ENCODE measurements around the gene CDCA5. TPM values are rescaled to one million over a fixed set of nuclear protein-coding genes. Genes with fewer than 3 reads are reported as not detected.

Gene CDCA5, protein sequence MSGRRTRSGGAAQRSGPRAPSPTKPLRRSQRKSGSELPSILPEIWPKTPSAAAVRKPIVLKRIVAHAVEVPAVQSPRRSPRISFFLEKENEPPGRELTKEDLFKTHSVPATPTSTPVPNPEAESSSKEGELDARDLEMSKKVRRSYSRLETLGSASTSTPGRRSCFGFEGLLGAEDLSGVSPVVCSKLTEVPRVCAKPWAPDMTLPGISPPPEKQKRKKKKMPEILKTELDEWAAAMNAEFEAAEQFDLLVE
- 91.8 and 92.5 TPM in 2 replicates for total RNA-seq

DNA sequence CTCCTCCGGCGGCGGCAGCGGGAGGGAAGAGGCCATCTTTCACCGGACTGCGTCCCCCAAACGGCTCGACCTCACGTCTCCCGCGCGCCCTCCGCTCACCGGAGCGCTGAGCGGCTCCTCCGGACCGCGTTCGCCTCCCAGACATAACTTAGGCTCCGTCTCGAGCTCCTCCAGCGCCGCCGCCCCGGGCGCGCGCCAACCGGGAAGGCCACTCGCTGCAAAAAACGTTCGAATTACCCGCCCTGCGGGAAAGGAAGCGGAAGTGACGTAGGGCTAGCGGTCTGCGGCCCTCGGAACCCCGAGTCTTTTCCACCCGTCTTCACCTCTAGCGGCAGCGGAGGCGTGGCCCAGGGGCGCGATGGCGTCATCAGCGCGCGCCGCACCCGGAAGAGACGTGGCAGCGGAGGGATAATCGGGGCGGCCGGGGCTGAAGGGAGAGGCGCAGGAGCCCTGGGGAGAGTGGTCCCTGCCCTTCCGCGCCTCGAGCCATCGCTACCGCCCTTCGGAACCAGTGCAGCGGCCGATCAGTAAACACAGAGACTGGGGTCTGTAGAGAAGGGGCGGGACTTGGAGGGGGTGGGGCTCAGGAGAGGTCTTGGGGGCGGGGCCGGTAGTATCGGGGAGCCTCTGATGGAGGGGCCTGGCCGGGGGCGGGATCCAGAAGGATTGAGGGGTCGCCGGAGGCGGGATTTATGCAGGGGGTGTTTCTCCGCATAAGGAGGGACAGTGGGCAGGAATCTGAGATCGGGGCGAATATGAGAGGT, at the start of gene CDCA5, which contains the start of gene ZFPL1:
Gene CDCA5 (minus strand): TSS at position 207 of the 764 bp plus-strand sequence. CDS start 62 bp downstream, at position 145.
Gene ZFPL1 (plus strand): TSS at position 389 of the 764 bp plus-strand sequence. CDS start 477 bp downstream, outside the sequence.
- Mint-ChIP-seq H3K4me1 (ENCODE audit: low read depth) (peaks cover 59% of the 10 kb centered on the region), H3K27ac (peak within 1 kb of the TSS; percentile 97), H3K4me3 (peak within 1 kb of the TSS; percentile 98), H3K36me3 (ENCODE audit: low read depth) (peaks cover 34% of the 10 kb centered on the region), H3K27me3 (ENCODE audit: insufficient read depth) (no peaks in the 10 kb centered on the region), H3K9me3 (no peaks in the 10 kb centered on the region)
- intact Hi-C loops (cut with micrococcal nuclease), result loop anchor here (1.0 kb wide), 12 partner anchors 12 to 274 kb away; partner anchors contain the start of genes ATG2A, EHD1, FAU and MEN1
- peak; percentile 96 for DNase-seq (ENCODE audit: low spot score)

DNA sequence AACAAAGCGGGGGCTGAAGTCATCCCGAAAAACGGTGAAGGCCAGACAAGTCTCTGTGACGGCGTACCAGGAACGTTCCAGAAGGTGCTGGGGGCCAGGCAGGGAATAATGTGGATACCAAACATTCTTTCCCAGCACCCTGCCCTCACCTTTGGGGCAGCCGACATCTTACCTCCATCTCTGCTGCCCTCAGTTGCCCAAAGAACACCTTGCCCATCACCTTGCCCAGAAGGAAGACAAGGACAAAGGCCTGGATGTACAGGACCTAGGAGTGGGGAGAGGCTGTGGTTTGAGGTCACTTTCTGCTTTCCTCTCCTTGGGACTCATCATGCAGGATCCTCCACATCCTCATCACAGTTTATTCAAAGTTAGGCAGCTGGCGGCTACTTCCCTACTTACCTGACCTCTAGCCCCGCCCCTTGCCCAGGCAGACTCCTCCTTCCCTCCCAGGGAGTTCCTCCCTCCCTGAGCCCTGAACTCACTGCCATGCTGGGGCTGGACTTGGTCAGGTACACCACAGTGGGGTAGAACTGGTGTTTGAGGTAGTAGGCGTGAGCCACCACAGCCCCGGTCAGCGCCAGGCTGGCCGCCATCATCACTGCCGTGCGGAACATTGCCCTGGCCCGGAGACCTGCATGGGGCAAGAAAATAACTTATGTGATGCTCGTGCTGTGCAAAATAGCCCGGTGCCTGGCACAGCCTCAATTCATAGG, 49.3 kb upstream of the CDCA5 start:
- no peaks in the 10 kb centered on the region for H3K9me3 Mint-ChIP-seq
- H3K36me3 Mint-ChIP-seq (ENCODE audit: low read depth), result peaks cover 16% of the 10 kb centered on the region
- peak overlapping the region; percentile 97 for H3K27ac Mint-ChIP-seq
- no peaks in the 10 kb centered on the region for H3K27me3 Mint-ChIP-seq (ENCODE audit: insufficient read depth)
- H3K4me3 Mint-ChIP-seq, result peak overlapping the region; percentile 97
- intact Hi-C loops (cut with micrococcal nuclease), result no loop called here
- DNase-seq (ENCODE audit: low spot score), result peak; percentile 49
- H3K4me1 Mint-ChIP-seq (ENCODE audit: low read depth), result peaks cover 32% of the 10 kb centered on the region

DNA sequence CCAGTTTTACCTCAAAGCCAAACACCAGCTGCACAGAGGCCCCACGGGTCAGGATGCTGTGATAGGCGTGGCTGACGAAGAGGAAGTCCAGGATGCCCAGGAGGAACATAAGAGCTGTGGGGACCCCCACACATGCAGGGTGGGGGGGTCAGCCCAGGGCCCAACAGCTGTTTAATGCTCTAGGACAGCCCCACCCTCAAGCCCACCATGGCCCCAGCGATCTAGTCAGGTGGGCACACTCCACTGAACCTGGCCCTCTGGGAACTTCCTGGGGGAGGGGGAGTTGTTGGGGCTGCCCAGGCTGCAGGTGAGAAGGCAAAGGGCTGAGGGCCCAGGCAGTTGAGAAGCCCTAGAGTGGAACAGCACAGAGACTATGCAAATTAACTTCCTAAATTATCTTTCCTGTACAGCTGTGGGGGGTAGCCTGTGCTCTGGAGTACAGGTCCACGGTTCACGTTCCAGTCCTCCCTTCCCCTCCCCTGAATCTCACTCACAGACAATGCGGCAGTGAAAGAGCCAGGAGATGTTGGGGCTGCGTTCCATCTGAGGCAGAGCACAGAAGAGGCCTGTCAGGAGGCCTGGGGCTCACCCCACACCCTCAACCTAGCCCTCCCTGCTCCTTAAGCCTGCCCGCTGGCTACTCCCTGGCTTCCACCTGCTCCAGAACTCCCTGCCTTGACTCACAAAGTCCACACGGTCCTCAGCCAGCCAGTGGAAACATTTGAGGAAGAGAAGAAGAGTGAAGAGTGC, 48.6 kb upstream of the CDCA5 start:
- H3K27me3 Mint-ChIP-seq (ENCODE audit: insufficient read depth), result no peaks in the 10 kb centered on the region
- H3K27ac Mint-ChIP-seq, result peak overlapping the region; percentile 97
- H3K9me3 Mint-ChIP-seq, result no peaks in the 10 kb centered on the region
- H3K4me1 Mint-ChIP-seq (ENCODE audit: low read depth), result peaks cover 32% of the 10 kb centered on the region
- intact Hi-C loops (cut with micrococcal nuclease), result no loop called here
- peaks cover 16% of the 10 kb centered on the region for H3K36me3 Mint-ChIP-seq (ENCODE audit: low read depth)
- DNase-seq (ENCODE audit: low spot score), result no peak
- H3K4me3 Mint-ChIP-seq, result peak overlapping the region; percentile 97

DNA sequence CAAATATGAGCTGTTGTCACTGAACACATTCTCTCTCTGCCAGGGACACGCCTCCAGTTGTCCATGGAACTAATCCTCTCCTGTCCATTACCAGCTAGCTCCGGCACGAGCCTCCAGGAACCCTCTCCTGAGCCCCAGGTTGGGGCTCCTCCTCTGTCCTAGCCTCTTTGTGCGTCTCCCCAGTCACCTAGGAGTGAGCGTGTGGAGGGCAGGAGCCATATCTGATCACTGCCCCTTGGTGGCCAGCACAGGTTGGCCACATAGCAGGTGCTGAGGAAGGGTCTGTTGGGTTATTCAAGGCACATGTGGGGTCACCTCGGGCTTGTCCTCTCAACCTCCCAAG, 48.0 kb upstream of the CDCA5 start:
- no peak overlapping the region for H3K4me3 Mint-ChIP-seq

DNA sequence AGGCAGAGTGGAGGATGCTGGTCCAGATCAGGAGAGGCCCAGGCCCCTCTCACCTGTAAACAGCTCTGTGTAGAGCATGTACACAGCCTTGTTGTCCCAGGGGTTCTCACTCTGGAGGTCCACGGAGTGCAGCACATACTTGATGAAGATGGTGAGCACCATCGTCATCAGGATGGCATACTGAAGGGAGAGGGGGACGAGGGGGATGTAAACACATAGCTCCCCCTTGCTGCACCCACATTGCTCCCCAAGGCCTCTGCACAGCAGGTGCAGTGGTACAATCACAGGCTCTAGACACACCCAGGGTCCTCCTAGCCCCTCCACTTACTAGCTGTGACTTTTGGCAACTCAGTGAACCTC, 47.6 kb upstream of the CDCA5 start:
- Mint-ChIP-seq H3K27me3 (ENCODE audit: insufficient read depth) (no peaks in the 10 kb centered on the region), H3K4me3 (no peak overlapping the region), H3K9me3 (no peaks in the 10 kb centered on the region), H3K36me3 (ENCODE audit: low read depth) (peaks cover 25% of the 10 kb centered on the region), H3K4me1 (ENCODE audit: low read depth) (peaks cover 29% of the 10 kb centered on the region), H3K27ac (no peak overlapping the region)
- no peak for DNase-seq (ENCODE audit: low spot score)
- intact Hi-C loops (cut with micrococcal nuclease), result no loop called here

More for the DNA sequence above, 48.0 kb upstream of the CDCA5 start:
- Mint-ChIP-seq H3K36me3 (ENCODE audit: low read depth) (peaks cover 22% of the 10 kb centered on the region), H3K27ac (no peak overlapping the region), H3K9me3 (no peaks in the 10 kb centered on the region), H3K27me3 (ENCODE audit: insufficient read depth) (no peaks in the 10 kb centered on the region), H3K4me1 (ENCODE audit: low read depth) (peaks cover 32% of the 10 kb centered on the region)
- intact Hi-C loops (cut with micrococcal nuclease), result no loop called here
- DNase-seq (ENCODE audit: low spot score), result no peak

DNA sequence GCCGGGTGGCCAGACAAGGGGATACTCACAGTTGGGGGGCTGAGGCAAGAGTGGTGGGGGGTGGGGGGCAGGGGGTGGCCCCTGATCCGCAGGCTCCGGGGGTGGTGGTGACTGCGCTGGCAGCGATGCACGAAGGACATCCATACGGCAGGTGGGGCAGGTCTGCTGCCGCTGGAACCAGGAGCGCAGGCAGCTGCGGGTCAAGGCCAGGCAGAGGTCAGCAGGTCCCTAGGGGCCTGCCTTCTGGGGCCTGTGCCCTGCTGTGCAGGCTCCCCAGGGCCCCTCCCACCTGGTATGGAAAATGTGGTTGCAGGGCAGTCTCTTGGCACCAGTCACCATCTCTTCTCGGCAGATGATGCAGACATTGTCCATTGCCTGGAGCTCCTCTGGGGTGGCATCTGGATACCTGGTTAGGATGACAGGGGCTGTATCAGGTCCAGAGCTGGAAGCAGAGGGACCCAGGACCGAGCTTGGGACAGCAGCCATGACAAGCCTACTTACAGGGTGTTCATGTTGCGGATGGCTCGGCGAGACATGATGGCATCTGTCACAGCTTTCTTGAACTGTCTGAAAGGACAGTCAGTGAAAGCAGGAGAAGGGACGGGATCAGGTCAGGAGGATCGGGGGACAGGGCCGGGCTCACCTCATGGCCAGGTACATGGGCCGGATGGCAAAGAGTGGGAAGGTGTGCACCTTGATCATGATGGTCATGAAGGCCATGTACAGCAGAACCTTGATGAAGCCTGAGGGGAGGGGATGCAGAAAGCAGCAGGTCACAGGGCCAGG, 47.0 kb upstream of the CDCA5 start:
- H3K36me3 Mint-ChIP-seq (ENCODE audit: low read depth), result peaks cover 29% of the 10 kb centered on the region
- H3K27me3 Mint-ChIP-seq (ENCODE audit: insufficient read depth), result no peaks in the 10 kb centered on the region
- no peaks in the 10 kb centered on the region for H3K9me3 Mint-ChIP-seq
- no peak overlapping the region for H3K27ac Mint-ChIP-seq
- H3K4me3 Mint-ChIP-seq, result no peak overlapping the region
- no peak for DNase-seq (ENCODE audit: low spot score)
- H3K4me1 Mint-ChIP-seq (ENCODE audit: low read depth), result peaks cover 24% of the 10 kb centered on the region
- intact Hi-C loops (cut with micrococcal nuclease), result no loop called here

DNA sequence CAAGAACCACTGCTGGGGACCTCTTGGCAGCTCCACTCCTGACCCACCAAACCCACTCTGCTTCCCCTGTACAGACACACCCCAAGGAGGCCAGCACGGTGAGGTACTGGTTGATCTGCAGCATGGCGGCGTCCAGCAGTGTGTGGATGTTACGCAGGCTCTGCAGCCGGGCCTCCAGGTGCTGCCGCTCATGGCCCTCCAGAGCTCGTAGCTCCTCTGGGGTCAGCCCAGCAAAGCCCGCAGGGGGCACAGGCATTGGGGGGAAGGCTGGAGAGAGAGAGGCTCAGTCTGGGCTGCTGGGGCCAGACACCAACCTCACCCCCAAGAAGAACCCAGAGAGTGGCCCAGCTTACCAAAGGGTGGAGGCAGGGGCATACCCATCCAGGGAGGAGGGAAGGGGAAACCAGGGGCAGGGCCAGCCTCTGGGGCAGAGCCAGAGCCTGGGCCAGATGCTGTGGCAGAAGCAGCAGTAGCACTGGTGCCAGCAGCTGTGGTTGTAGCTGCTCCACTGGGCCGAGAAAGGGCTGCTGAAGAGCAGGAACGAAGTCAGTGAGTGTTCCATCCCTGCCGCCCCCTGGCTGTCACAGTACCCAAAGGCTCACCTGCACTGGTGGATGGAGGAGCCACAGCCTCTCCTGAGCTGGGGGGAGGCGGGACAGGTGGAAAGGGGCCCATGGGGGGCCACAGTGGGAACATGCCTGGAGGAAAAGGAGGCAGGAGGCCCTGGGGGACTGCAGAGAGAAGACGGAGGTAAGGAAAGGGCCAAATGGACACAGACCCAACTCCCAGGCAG, 46.0 kb upstream of the CDCA5 start:
- Mint-ChIP-seq H3K36me3 (ENCODE audit: low read depth) (peaks cover 36% of the 10 kb centered on the region), H3K4me1 (ENCODE audit: low read depth) (peaks cover 14% of the 10 kb centered on the region), H3K9me3 (no peaks in the 10 kb centered on the region), H3K27me3 (ENCODE audit: insufficient read depth) (no peaks in the 10 kb centered on the region), H3K27ac (no peak overlapping the region), H3K4me3 (no peak overlapping the region)
- intact Hi-C loops (cut with micrococcal nuclease), result no loop called here
- DNase-seq (ENCODE audit: low spot score), result no peak

DNA sequence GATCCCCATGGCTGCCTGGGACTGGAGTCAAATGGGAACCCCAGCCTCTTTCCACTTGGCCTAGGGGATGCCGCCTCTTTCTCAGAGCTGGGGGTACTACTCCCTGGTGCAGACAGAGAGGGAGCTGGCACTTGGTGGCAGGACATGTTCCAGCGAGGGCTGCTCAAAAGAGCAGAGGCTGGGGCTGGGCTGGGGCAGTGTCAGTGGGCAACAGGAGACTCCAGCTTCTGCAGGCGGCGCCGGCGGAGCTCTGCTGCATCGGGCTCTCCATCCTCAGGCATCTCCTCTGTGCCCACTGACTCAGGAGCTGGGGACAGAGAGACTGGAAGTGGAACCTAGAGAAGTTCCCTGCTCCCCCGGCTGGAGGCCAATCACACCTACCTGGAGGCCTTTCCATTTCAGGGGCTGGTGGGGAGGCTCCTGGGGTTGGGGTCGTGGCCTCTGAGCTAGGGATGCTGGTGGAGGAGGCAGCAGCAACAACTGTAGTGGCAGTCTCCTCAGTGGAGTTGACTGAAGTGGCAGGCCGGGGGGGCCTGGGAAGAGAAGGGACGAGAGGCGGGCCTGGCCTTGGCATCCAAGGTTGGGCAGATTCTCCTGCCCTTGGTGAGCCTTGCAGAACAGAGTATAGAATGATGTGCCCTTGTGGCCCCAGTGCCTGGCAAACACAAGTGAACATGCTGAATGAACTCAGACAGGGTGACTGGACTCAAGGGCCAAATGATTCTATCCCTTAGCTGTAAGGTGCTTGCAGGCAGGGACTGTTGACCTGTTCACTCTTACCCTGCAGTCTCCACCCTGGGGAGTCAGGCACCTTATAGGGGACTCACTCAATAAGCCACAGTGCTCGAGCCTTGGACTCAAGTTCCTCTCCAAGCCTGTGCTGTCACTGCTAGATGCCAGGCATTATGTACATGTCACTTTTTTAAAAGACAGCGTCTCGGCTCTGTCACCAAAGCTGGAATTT, 44.6 kb upstream of the CDCA5 start:
- DNase-seq (ENCODE audit: low spot score), result no peak
- Mint-ChIP-seq H3K4me3 (no peak overlapping the region), H3K36me3 (ENCODE audit: low read depth) (peaks cover 41% of the 10 kb centered on the region), H3K9me3 (no peaks in the 10 kb centered on the region), H3K4me1 (ENCODE audit: low read depth) (peaks cover 16% of the 10 kb centered on the region), H3K27ac (no peak overlapping the region), H3K27me3 (ENCODE audit: insufficient read depth) (no peaks in the 10 kb centered on the region)
- intact Hi-C loops (cut with micrococcal nuclease), result no loop called here

DNA sequence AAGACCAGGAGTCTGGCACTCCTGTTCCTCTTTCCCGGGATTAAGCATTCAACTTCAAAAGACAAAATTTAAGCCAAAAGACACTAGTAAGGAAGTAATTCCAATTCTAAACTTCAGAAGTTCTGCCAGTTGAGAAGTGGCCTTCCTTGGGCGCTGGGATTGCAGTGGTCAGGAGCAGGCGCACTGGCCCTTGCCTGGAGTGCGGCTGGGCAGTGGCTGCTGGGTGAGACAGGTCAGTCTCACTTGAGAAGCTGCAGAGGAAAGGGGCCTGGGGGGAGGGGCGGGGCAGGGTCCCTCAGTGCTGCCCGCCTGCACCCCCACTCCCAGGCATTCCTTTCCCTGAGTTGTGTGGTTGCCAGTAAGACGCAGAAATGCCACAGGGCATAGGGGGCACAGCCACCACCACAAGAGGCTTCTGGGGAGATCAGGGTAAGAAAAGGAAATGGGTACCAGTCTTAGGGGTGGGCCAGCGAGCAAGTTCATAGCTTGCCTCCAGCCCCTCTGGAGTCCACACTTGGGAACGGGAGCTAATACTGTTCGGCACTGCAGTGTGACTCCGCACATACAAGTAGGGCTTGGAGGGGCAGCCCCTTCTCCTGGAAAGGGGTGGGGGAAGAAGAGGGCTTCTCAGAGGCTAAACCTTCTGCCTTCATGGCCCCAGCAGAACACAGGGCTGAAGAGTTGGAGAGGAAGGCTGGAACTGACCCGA, 43.8 kb upstream of the CDCA5 start:
- Mint-ChIP-seq H3K27ac (no peak overlapping the region), H3K27me3 (ENCODE audit: insufficient read depth) (no peaks in the 10 kb centered on the region), H3K4me3 (no peak overlapping the region), H3K36me3 (ENCODE audit: low read depth) (peaks cover 43% of the 10 kb centered on the region), H3K9me3 (no peaks in the 10 kb centered on the region), H3K4me1 (ENCODE audit: low read depth) (peaks cover 8% of the 10 kb centered on the region)
- no peak for DNase-seq (ENCODE audit: low spot score)
- intact Hi-C loops (cut with micrococcal nuclease), result no loop called here

DNA sequence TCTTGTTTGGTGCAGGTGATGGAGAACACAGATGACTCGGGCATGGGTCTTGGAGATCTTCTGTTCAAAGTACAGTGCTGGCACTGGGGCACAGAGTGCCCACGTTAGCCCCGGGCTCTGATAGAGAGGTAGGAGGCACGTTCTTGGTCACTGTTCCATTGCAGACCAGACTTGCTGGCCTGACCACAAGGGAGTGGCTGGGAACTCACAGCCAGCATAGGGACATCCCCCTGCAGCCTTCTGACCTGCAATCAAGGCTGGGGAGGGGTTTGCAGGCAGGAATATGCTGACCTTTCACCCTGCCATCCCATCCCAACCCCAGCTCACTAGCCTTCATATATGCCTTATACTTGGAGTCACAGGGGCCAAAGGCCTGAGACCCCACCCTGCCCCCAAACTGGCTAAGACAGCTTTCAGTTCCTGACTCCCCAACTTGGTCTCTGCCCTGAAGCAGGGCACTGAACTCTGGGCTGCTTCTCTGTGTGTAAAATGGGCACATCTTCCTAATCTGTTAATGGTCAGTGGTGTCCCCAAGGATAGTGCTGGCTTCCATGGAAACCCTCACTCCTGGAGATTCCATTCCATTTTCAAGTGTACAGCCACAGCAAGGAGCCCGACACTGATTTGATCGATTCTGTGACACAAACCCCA, 42.9 kb upstream of the CDCA5 start:
- H3K4me3 Mint-ChIP-seq, result no peak overlapping the region
- H3K9me3 Mint-ChIP-seq, result no peaks in the 10 kb centered on the region
- no peak for DNase-seq (ENCODE audit: low spot score)
- H3K27me3 Mint-ChIP-seq (ENCODE audit: insufficient read depth), result no peaks in the 10 kb centered on the region
- peaks cover 43% of the 10 kb centered on the region for H3K36me3 Mint-ChIP-seq (ENCODE audit: low read depth)
- intact Hi-C loops (cut with micrococcal nuclease), result no loop called here
- peaks cover 11% of the 10 kb centered on the region for H3K4me1 Mint-ChIP-seq (ENCODE audit: low read depth)
- no peak overlapping the region for H3K27ac Mint-ChIP-seq

All from activated T-helper 1 cell treated with anti-CD3 and anti-CD28 coated beads, Interleukin-12 subunit alpha, Interleukin-12 subunit beta, Interleukin-2, Interleukin-4 antibody, amounts not matched to agents 30 ng/mL and 10 ng/mL and 1 ng/mL, durations not matched to agents 14 hours and 24 hours and 36 hours (primary cell).